Activated CD8-positive, alpha-beta memory T cell treated with anti-CD3 and anti-CD28 coated beads for 48 hours (primary cell): Measurements from ENCODE around the gene ZDHHC12.
"Not testable (repeated sequence)": the region's sequence is repeated elsewhere in the genome, so short reads cannot be mapped to it uniquely, and the experiment has no call there.

ENCODE experiments used
- DNase-seq, 3 experiments: peaks; one replicate each; pipeline ENCODE4 v3.0.0-alpha.2; 2020; ENCODE audit warnings: low read depth in 2 of 3, low spot score in 2 of 3

The ZDHHC12 gene

DNA sequence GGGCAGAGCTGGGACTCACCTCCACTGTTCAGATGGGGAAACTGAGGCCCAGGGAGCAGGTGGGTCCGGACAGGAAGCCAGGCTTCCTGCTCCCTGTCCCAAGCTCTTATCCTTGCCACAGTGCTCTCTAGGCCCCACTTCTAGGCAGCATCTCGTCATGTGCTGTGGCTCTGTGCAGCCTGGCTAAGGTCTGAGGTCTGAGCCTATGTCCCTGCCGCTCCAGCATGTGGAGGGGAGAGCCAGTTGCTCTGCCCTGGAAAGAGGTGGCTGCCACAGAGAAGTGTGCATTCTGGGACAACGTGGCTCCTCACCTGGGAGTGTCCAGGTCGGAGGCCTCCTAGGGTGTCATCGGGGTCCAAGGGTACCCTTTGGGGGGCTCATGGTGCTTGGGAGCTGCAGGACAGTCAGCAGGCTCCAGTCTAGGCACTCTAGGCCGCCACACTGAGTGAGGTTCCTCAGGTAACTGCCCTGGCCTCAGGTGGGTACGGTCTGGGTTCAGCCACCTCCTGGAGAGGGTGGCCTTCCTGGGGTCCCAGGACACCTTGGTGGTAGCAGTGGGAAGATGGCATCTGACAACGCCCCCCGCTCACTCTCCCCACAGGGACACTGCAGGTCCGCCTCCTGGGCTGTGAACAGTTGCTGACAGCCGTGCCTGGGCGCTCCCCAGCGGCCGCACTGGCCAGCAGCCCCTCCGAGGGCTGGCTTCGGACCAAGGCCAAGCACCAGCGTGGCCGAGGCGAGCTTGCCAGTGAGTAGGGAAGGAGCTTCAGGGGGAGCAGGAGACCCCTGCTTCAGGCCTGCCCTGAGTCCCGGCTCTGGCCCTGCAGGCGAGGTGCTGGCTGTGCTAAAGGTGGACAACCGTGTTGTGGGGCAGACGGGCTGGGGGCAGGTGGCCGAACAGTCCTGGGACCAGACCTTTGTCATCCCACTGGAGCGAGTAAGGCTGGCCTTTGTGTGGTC, 11.2 kb downstream of the ZDHHC12 start:
- no peak for DNase-seq

DNA sequence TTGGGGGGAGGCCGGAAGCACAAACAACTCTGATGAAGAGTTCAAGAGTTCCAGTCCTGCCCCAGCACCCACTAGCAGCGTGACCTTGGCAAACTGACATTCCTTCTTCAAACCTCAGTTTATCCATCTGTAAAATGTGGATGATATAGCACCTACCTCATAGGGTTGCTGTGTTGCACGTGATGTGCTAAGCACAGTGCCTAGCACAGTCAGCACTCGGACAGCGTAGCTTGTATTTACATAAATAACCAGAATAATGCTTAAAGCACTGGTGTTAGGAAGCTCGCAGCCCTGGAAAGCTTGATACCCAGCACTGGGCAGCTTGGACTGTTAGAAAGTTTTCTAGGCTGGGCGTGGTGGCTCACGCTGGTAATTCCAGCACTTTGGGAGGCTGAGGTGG, 16.5 kb downstream of the ZDHHC12 start:
- DNase-seq, result no peak

DNA sequence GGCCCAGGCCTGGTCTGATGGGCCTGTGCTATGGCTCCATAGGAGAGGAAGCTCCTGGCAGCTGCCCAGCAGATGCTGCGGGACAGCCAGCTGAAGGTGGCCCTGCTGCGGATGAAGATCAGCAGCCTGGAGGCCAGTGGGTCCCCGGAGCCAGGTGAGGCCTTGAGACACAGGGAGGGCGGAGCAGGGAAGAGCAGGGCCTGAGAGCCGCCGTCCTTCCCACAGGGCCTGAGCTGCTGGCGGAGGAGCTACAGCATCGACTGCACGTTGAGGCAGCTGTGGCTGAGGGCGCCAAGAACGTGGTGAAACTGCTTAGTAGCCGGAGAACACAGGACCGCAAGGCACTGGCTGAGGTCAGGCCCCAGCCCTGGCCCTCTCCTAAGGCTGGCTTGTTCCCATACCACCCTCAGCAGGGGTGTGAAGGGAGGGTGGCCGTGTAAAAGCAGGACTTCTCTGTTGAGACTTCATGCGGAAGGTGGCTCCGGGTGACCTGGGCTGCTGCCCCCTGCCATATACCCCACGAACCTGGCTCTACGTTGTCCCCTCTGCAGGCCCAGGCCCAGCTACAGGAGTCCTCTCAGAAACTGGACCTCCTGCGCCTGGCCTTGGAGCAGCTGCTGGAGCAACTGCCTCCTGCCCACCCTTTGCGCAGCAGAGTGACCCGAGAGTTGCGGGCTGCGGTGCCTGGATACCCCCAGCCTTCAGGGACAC, 17.1 kb downstream of the ZDHHC12 start:
- no peak for DNase-seq

DNA sequence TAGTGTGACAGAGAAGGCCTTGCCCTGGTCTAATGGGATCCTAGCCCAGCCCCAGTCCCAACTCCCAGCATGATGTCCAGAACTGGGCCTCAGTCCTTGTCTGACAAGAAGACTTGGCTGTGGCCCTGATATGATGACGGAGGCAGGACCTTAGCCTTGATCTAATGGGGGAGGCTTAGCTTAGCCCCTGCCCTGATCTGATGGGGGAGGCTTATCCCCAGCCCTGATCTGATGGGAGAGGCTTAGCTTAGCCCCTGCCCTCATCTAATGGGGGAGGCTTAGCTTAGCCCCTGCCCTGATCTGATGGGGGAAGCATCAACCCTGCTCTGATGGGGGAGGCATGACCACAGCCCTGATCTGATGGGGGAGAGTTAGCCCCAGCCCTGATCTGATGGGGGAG, 17.9 kb downstream of the ZDHHC12 start:
- DNase-seq, result no peak

DNA sequence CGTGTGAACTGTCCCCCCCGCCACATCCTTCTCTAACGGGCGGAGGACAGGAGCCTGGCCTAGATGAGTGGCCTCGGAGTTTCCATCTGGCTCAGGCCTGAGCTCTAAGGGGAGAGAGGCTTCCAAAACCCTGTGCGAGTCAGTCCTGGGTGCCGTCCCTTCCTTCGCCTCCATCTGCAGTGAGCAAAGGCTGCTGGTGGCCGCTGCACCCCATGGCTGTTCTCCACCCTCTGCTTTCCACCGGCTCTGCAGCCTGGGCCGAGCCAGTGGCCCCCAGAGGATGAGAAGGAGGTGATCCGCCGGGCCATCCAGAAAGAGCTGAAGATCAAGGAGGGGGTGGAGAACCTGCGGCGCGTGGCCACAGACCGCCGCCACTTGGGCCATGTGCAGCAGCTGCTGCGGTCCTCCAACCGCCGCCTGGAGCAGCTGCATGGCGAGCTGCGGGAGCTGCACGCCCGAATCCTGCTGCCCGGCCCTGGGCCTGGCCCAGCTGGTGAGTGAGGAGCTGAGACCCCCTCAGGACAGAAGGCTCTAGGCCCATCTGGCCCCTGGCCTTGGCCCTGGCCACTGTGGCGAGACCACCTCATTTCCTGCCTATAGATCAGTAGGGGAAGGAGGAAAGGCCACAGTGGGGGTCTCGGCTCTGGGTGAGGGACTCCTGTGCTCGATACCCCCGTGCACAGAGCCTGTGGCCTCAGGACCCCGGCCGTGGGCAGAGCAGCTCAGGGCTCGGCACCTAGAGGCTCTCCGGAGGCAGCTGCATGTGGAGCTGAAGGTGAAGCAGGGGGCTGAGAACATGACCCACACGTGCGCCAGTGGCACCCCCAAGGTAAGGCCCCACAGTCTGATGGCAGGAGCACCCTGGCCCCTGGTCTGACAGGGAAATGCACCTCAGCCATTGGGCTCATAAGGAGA, 18.6 kb downstream of the ZDHHC12 start:
- DNase-seq, result no peak

DNA sequence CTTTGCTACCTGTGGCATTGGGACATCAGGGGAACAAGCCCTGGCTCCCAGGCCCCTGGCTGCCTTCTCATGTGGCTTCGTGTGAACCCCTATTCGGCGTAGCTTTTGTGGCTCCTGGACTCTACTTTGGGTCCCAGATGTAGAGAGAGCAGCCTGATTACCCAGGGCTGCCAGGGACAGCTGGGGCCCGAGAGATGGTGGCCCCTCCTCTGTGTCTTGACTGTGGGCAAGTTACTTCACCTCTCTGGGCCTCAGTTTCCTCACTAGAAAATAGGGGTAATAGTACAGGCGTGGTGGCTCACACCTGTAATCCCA, 19.6 kb downstream of the ZDHHC12 start:
- no peak for DNase-seq

DNA sequence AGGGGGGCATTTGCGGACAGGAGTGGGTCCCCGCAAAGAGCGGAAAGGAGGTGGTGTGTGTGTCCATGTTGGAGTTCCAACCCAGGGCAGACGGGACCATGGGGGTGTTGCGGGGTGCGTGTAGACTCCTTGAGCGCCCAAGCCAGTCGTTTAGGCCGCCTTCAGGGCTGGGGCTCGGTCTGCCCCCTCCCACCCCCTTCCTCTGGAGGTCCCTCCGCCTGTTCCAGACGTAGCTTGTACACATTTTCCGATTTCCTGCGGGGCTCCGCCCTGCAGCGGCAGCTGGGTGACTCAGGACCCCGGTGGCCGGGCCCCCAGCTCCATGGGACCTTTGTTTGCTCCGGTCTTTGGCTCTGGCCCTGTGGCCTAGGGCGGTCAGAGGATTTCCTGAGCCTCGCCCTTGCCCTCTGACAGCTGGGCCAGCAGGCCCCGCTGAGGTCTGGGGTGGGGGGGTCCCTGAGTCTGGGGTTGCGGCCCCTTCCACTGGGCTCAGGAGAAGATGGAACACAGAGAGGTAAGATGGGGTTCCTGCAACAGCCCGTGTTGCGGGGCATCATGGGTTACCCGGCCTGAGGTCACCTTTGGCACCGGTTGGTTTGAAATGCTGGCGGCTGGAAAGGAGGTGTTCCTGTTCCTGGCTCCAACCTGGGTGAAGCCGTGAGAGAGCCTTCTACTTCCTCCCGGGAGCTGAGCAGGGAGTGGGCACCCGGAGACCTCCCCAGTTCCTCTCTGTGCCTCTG, 20.1 kb downstream of the ZDHHC12 start:
- no peak for DNase-seq

DNA sequence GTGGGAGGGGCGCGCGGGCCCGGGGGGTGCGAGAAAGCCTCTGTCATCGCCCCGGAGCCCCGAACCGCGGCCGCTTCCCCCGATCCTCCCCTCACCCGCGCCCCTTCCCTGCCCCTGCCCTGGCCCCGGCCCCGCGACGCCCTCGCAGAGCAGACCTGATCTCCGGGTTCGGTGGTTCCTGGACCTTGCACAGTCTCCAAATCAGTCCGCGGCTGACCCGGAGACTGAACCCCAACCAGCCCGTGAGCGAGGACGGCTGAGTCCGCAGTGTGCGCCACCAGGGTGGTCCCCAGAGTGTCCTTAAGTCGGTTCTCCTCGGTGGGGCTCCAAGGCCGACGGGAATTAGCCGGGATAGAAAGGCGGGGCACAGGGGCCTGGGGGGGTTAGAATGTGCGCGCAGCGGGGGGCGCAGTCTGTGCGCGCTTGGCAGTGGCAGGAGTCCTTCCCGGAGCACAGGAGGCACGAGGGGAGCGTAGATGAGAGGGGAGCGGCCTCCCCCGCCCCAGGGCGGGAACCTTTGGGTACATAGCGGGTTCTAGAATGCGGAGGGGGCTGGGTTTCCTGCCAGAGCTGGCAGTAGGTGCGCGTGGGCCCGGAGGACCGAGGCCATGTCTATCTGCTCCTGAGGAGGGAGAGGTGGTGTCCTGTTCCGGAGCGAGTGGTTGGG, 20.8 kb downstream of the ZDHHC12 start:
- no peak for DNase-seq

DNA sequence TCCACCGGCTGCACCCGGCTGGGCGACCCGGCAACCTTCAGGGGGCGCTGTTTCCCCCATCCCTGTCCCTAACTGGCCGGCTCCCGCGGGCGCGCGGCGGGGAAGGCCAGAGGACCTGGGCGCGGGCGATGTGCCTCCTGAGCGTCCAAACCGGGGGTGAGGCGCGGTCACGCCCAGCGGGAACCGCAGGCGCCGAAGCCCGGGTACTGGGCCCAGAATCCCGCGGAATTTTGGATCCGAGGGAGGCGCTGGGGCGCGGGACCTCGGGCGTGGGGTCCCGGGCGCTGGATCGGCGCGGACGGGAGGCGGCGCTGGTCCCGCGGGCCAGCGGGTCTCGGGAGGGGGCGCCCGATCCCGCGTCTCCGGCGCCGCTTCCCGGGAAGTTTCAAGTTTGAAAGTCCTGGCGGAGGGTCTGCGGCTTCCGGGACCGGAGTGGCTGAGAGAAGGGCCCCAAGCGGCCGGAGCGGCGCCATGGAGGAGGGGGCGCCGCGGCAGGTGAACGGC, 21.4 kb downstream of the ZDHHC12 start, which contains the start of gene PKN3:
TSS of gene PKN3 (plus strand) at position 59 of the 504 bp plus-strand sequence. CDS start at position 472, 413 bp downstream.
- peak; percentile 78 to 97 (median 92) for DNase-seq

DNA sequence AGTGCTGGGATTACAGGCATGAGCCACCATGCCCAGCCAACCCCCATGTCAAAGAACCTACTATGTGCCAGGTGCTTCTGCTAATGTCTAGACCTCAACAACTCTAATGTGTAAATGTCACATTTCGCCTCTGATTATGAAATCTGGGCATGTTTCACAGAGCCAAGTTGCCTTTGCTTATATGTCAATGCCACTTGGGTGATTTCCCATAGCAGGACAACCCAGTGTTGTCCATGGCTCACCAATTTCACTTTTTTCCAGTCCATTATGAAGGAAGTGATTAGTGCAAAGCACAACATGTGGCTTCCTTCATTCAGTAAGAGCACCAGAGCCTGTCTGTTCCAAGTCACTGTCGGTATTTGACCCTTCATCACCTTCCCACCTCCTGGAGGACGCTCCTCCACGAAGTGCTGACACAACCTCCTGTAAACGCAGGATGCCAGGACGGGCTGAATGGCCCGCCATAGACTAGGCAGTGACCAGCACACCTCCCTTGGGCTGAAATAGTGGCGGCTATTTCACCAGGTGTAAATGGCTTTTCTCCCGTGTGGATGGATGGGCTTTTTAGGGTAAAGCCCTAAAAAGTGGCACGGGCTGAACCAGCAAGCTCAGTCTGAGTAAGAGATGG, 22.6 kb downstream of the ZDHHC12 start:
- no peak for DNase-seq

DNA sequence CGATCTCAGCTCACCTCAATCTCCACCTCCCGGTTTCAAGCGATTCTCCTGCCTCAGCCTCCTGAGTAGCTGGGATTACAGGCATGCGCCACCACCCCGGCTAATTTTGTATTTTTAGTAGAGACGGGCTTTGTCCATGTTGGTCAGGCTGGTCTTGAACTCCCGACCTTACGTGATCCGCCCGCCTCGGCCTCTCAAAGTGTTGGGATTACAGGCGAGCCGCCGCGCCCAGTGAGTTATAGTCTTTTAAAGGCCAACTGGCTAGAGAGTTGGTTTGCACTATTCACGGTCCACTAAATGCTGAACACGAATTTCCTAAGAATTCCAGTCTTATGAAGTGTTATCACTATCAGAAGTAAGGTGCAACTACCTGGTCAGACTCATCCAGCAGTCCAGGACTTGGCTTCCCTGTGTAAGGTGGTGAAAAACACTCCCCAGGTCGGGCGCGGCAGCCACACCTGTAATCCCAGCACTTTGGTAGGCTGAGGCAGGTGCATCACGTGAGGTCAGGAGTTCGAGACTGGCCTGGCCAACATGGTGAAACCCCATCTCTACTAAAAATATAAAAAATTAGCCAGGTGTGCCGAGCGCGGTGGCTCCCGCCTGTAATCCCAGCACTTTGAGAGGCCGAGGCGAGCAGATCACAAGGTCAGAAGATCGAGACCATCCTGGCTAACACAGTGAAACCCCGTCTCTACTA, 24.7 kb downstream of the ZDHHC12 start:
- not testable (repeated sequence) for DNase-seq

DNA sequence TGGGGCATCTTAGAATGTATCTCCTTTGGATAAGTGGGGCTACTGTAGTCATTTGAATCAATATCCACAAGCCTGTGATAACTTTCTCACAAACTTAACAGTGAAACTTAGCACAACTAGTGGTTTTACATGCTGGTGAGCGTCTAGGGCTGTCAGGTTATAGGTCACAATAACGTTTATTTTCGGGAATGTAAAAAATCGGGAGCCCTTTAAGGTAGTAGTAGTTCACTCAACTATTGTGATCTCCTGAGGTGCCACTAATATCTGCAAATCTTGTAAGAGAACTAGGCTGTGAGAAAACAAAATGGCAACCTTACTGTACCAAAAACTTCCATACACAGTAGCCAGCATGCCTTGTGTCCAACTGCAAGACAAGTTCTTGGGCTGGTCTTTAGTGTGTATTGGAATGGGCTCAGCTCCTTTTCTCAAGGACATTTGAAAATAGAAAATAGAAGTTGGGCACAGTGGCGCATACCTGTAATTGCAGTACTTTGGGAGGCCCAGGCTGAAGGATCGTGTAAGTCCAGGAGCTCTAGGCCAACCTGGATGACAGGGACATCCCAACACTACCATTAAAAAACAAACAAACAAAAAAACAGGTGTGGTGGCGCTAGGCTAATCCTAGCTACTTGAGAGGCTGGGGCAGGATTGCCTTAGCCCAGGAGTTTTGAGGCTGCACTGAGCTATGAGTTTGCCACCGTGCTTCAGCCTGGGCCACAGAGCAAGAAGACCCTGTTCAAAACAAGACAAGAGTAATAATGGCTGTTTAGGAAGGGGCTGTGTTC, 26.8 kb downstream of the ZDHHC12 start:
- no peak for DNase-seq

DNA sequence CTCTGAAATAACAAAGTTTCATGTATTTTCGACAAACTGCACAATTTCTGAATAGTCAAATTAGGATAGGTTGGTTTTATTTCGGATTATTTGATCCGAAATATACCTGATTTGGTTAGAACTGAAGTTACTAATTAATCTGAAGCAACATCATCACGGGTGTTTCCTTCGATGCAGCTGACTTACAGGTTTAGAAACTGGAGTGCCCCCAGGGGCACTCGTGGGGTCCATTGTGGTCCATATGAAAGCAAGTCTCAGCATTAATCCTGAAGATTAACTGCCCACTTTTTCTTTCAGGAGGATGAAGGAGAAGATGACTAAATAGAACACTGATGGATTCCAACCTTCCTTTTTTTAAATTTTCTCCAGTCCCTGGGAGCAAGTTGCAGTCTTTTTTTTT, 29.6 kb downstream of the ZDHHC12 start:
- no peak for DNase-seq

DNA sequence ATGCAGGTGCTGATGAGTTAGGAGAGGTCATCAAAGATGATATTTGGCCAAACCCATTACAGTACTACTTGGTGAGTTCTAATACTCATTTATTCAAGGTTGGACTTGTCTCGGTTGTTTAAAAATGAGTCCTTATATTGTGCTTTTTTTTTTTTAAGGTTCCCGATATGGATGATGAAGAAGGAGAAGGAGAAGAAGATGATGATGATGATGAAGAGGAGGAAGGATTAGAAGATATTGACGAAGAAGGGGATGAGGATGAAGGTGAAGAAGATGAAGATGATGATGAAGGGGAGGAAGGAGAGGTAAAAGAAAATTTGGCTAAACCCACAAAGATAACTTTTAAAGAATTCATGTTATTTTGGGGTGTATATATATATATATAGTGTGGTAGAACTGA, 30.2 kb downstream of the ZDHHC12 start:
- DNase-seq, result not testable (repeated sequence)

DNA sequence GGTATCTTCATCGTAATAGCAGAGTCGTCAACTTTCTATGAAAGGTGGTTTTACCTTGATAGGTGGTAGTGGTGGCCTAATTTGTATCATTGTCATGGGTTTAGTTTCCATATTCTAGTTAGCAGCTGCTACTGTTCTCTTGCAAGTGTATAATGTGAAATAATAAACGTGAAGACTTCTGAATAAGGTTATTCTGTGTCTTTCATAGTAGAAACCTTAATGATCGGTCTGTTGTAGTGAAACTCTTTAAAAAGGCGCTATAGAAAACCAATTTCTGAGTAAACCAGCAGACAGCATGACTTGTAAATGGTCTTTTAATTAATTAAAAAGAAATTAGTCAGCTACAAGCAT, 33.3 kb downstream of the ZDHHC12 start:
- no peak for DNase-seq

DNA sequence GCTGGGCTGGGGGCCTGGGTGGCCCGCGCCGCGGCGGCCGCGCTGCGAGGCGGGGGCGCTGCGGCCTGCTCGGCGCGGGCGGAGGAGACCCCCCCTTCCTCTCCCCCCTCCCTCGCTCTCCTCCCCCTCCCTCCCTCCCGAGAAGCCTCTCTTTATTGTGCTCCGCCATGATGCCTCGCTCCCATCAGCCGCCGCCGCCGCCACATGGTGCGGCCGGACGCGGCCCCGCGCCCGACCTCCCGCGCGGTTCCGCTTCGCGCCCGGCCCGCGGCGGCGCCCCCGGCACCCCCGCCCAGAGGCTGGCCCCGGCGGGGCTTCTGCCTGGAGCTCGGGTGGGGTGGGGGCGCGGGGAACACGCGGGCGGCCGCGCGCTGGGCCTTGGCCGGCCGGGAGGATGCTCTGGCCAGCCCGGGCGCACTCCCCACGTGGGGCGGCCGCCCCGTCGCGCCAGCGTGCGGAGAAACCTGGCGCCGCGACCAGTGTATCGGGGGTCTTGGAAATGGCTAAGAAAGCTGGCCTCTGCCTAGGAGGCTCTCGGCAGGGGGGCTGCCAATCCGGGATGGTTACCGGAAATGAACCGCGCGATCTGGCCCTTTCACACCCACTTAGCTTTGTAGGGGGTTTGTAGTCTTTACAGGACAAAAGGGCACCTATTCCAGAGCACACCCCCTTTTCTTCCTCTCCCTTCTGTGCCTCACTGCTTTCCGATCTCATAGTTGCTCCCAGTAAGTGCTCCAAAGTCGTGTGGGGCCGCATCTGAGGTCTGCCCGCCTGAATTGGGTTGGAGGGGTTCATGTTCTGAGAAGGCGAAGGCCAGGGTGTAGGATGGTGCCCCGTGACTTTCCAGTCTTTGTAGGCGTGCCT, 33.9 kb downstream of the ZDHHC12 start:
- no peak for DNase-seq

DNA sequence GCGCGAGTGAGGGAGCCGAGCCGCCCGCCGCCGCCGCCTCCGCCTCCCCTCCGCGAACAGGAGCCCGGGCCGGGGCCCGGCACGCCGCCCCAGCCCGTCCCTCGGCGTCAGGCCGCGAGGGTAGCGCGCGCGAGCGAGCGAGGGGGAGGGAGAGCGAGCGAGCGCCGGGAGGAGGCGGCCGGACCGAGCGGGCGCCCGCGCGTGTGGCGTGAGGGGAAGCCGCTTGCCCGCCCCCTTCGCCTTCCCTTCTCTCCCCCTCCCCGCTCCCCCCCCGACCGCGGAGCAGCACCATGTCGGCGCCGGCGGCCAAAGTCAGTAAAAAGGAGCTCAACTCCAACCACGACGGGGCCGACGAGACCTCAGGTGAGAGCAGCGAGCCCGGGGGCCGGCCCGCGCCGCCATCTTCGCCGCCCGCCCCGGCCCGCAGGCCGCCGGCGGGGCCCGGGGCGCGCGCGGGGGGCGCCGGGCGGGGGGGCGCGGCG, 34.6 kb downstream of the ZDHHC12 start:
- no peak for DNase-seq
